ENCODE results near the gene CNTNAP2. TPM values are rescaled to one million over a fixed set of nuclear protein-coding genes. Genes with fewer than 3 reads are reported as not detected.

Gene CNTNAP2
- total and polyA plus RNA-seq, 11 donors: 0.01 to 2.6 (median 0.31) TPM; not detected in 3

DNA sequence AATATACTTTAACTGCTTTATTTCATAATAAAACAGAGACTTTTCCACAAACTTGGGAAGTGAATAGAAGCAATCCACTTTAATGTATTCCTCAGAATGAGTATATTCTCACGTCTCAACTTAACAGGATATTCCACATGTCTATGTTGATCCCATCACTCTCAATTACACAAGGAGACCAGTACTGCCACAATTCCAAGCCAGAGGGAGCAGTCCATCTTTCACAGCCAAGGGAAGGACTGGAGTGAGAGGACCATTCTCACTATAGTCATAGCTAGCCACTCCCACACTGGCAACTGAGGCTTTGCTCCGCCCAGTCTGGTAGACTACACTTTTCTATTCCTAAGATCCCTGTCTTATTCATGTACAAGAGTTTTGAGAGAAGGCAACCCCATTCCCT is 553.9 kb downstream of the CNTNAP2 start:
- intact Hi-C loops (cut with DNase I): no loop called here
- Histone ChIP-seq H3K9me3 (peaks cover 0 to 18% (median 5%) of the 10 kb centered on the region in 12 donors), H3K27ac (no peak overlapping the region), H3K36me3 (no peaks in the 10 kb centered on the region), H3K27me3 (no peaks in the 10 kb centered on the region), H3K4me3 (no peak overlapping the region), H3K4me1 (no peaks in the 10 kb centered on the region)
- DNase-seq (no peak), ATAC-seq (no peak)
- WGBS, 4 donors: 77 to 91% (median 85%) methylated on average over 2 of the region's 2 CpGs
- no peak for TF ChIP-seq POLR2A (IDR thresholded peaks at IDR 0.05)
- TF ChIP-seq, protein P1, sequence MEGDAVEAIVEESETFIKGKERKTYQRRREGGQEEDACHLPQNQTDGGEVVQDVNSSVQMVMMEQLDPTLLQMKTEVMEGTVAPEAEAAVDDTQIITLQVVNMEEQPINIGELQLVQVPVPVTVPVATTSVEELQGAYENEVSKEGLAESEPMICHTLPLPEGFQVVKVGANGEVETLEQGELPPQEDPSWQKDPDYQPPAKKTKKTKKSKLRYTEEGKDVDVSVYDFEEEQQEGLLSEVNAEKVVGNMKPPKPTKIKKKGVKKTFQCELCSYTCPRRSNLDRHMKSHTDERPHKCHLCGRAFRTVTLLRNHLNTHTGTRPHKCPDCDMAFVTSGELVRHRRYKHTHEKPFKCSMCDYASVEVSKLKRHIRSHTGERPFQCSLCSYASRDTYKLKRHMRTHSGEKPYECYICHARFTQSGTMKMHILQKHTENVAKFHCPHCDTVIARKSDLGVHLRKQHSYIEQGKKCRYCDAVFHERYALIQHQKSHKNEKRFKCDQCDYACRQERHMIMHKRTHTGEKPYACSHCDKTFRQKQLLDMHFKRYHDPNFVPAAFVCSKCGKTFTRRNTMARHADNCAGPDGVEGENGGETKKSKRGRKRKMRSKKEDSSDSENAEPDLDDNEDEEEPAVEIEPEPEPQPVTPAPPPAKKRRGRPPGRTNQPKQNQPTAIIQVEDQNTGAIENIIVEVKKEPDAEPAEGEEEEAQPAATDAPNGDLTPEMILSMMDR (IDR thresholded peaks at IDR 0.05): no peak

DNA sequence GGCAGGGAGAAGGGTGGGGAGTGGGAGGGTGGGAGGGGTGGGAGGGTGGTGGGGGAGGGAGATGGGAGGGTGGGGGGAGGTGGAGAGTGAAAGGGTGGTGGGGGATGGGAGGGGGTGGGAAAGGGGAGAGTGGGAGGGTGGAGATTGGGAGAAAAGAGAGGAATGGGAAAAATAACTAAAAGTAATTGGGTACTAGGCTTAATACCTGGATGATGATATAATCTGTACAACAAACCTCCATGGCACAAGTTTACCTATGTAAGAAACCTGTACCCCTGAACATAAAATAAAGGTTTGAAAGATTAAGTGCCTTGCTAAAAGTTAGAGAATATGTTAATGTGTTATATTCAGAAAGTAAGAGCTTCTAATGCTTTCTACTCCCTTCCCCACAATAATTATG is 564.9 kb downstream of the CNTNAP2 start:
- ATAC-seq: no peak
- intact Hi-C loops (cut with DNase I): no loop called here
- no peaks in the 10 kb centered on the region for H3K4me1 ChIP-seq
- no peak for TF ChIP-seq POLR2A (IDR thresholded peaks at IDR 0.05)
- TF ChIP-seq, protein P1 (IDR thresholded peaks at IDR 0.05): no peak
- DNase-seq: no peak
- H3K4me3 ChIP-seq: no peak overlapping the region
- H3K36me3 ChIP-seq: no peaks in the 10 kb centered on the region
- no peaks in the 10 kb centered on the region for H3K9me3 ChIP-seq
- no peak overlapping the region for H3K27ac ChIP-seq
- no peaks in the 10 kb centered on the region for H3K27me3 ChIP-seq

DNA sequence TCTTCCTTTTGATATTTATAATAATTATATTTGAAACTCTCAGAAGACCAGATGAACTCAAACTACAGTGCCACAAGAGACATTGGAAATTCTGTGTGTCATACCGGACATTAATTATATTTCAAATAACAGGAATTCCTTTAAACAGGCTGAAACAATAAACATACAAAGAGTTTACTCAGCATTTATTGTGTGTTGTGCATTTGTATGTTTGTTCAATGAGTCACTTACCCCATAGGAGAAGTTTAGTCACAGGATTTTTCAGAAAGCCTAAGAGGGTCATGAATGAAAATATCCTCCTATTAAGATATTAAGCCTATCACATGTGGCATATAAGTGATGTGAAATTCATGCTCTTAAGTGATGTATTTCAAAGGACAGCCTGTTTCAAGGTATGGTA is 566.8 kb downstream of the CNTNAP2 start:
- H3K9me3 ChIP-seq: no peaks in the 10 kb centered on the region
- no peak for DNase-seq
- H3K4me3 ChIP-seq: no peak overlapping the region
- H3K4me1 ChIP-seq: no peaks in the 10 kb centered on the region
- 70 to 82% (median 75%) methylated on average over 1 of the region's 1 CpG for WGBS, 4 donors
- TF ChIP-seq, protein P1 (IDR thresholded peaks at IDR 0.05): no peak
- no peak for TF ChIP-seq POLR2A (IDR thresholded peaks at IDR 0.05)
- H3K36me3 ChIP-seq: no peaks in the 10 kb centered on the region
- no peaks in the 10 kb centered on the region for H3K27me3 ChIP-seq
- no peak for ATAC-seq
- H3K27ac ChIP-seq: no peak overlapping the region
- intact Hi-C loops (cut with DNase I): no loop called here

DNA sequence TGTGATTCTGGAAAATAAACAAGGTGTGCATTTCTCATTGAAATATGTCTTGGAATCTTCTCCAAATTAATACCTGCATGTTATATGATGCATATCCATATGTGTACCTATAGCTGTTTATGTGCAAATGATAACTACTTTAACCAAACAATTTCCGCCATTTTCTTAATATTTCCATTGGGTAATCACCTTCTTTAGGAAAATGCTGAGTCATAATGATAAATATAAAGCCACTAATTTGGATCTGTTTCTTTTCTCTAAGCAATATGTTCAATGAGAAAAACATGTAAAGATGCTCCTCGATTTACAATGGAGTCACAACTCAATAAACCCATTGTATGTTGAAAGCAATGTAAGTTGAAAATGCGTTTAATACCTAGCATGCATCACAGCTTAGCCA is 574.4 kb downstream of the CNTNAP2 start:
- no peaks in the 10 kb centered on the region for H3K27me3 ChIP-seq
- 81 to 86% (median 84%) methylated on average over 3 of the region's 3 CpGs for WGBS, 4 donors
- no peak for DNase-seq
- ATAC-seq: no peak
- TF ChIP-seq, protein P1 (IDR thresholded peaks at IDR 0.05): no peak
- TF ChIP-seq POLR2A (IDR thresholded peaks at IDR 0.05): no peak
- no peak overlapping the region for H3K27ac ChIP-seq
- no peaks in the 10 kb centered on the region for H3K36me3 ChIP-seq
- intact Hi-C loops (cut with DNase I): no loop called here
- H3K9me3 ChIP-seq: no peaks in the 10 kb centered on the region
- no peaks in the 10 kb centered on the region for H3K4me1 ChIP-seq
- H3K4me3 ChIP-seq: no peak overlapping the region

Data from heart left ventricle (tissue), 16 donors.